Caki2 (cell line): ENCODE data around the gene ITPR3. TPM values are rescaled to one million over a fixed set of nuclear protein-coding genes. Genes with fewer than 3 reads are reported as not detected.

Source experiments
- DNase-seq: peaks from one replicate; pipeline ENCODE4 v3.0.0-alpha.2; 2015; ENCODE audit warnings: low read depth
- in situ Hi-C: cut with HindIII; loops from 2 replicates; pipeline ENCODE4 v1.10.0; 2016; ENCODE audit warnings: low sequenced_read_pairs, low pct_unique_long_range_greater_than_20kb, mixed read lengths
- total RNA-seq: library from RNA; depleted of rRNA; stranded (reverse); fragments of >200 nt; shearing (Covaris generic); gene quantifications from 2 replicates; pipeline ENCODE4 v1.2.3, GENCODE V29; 2014; ENCODE audit warnings: low replicate concordance; rRNA removed

ITPR3 gene
- total RNA-seq: 59.3 and 60.1 TPM in 2 replicates

DNA sequence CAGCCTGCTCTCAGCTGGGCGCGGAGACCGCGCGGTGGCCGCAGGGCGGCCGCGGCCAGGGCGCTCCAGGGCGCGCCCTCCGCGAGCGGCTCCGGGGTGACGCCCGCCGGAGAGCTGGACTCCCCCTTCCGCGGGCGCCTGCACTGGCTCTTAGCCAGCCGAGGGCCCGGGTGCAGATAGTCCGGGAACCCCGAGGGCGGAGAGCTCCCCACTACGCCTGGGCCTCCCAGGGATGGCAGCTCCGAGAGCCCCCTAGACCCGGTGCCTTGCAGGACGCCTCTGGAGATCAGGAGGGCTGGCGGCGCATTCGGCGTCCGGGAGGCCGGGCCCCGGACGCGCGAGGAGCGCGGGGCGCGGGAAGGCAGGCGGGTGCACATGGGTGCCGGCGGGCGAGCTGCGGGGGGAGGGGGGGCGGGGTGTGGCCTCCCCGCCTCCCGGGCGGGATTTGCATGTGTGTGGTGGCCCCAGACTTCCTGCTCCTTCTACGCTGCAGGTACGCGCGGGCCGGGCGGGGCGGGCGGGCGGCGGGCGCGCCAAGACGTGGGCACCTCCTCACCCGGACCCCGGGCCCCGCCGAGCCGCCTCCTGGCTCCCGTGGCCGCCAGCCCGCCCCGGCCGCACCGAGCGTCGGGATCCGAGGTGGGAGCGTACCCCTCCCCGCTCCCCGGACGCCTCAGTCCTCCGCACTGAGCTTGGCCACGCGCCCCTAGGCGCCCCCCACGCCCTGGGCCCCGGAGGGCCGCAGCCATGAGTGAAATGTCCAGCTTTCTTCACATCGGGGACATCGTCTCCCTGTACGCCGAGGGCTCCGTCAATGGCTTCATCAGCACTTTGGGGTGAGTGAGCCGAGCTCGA, at the start of gene ITPR3:
Gene ITPR3, plus strand, starts transcription at position 467 of the 855 bp plus-strand sequence. Its CDS starts 281 bp downstream, at position 748.
- in situ Hi-C loops: no loop called here
- DNase-seq: peak; percentile 84

GRCh38 chr6:33571637-33572316, 49.3 kb upstream of the ITPR3 start:
- no peak for DNase-seq
- in situ Hi-C loops: no loop called here

- no peak for DNase-seq
- in situ Hi-C loops: no loop called here
These were observed 45.9 kb upstream of the ITPR3 start for GRCh38 chr6:33575211-33575610.

DNA sequence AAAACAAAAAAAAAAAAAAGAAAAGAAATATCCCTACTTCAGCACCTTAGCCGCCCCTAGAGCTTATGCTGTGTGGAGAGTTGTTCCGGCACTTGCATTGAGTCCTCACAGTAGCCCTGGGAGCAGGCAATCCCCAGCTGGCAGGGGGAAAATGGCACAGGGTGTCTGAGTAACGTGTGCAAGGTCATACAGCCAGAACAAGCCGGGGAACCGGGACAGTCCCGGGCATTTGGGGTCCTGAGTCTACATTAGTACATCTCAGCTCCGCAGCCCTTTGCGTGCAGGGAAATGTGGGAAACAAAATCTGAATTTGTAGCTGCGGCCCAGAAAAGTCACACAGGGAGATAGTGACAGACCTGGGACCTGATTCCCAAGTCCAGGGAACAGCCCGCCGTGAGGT, 44.5 kb upstream of the ITPR3 start:
- in situ Hi-C loops: no loop called here
- DNase-seq: no peak

- in situ Hi-C loops: no loop called here
- peak; percentile 97 for DNase-seq
These were observed 44.0 kb upstream of the ITPR3 start for GRCh38 chr6:33577106-33577535.

DNA sequence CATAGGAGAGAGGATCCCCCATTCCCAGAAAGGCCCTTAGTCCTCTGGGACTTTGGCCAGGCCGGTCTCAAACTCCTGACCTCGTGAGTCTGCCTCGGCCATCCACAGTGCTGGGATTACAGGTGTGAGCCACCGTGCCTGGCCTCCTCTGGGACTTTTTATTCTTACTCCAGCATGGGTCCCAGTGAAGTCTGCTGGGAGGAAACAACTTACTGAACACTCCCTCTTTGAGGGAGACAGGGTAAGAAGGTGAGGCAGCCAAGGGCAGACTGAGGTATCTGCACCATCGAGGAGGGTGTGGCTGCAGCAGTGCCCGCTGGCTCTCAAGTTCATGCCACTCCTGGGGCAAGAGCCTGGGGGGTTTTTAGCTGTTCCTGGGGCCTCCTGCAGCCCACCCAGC, 43.4 kb upstream of the ITPR3 start:
- no peak for DNase-seq
- in situ Hi-C loops: no loop called here

DNA sequence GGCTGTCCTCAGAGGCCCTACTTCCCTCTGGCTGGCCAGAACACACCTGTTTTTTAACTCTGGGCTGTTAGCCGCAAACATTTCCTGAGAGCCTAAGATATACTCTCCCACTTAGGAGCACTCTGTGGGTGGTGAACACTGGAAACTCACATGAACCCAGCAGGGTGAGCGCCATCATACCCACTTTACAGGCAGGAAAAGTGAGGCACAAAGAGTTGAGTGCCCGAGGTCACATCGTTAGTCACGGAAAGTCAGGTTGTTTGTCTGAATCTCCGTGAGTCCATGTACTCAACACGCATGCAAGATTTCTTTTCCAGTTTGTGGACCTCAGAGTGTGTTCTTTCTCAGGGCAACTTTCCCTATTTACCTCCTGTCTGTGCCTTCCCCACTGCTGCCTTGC, 43.0 kb upstream of the ITPR3 start:
- DNase-seq: no peak
- in situ Hi-C loops: no loop called here

GRCh38 chr6:33578588-33579011, 42.5 kb upstream of the ITPR3 start:
- in situ Hi-C loops: no loop called here
- no peak for DNase-seq

DNA sequence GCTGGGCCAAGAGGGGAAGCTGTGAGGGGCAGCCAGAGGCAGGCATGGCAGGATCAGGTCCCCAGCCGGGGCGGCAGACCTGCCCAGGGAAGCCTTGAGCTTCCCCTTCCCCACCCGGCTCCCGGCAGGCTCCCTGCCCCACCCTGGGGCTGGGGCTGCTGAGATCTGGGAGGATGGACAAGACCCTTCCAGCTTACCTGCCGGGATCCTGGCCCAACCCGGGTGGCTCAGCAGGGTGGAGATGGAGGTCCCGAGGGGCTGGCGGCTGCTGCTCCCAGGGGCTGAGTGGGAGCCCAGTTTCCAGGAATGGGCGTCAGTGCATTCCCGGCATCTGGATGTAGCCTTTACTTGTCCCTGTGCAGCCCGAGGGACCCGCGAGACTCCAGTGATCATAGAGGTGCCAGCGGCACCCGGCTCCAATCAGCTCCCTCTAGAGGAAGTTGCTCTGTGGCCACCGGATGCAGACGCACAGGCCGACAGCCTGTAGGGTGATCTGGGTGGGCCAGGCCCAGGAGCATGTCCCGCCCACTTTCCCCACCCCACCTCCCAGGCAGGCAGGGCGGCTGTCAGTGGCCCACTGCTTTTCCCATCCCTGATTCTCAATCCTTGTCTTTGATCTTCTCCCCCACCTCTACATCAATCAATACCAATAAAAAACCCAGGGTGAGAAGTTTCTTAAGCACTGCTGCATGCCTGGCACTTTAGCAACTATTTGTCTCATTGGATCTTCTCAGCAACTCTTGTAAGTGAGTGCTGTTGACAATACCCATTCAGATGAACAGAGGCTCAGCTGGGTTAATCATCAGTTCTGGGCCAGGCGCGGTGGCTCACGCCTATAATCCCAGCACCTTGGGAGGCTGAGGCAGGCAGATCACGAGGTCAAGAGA, 41.1 kb upstream of the ITPR3 start, which contains the start of gene BAK1:
Gene BAK1, minus strand, starts transcription at position 449 of the 887 bp plus-strand sequence. CDS start 2,672 bp downstream, outside the sequence.
- in situ Hi-C loops: no loop called here
- DNase-seq: peak; percentile 92

GRCh38 chr6:33581186-33581585, 39.9 kb upstream of the ITPR3 start:
- in situ Hi-C loops: no loop called here
- DNase-seq: no peak

DNA sequence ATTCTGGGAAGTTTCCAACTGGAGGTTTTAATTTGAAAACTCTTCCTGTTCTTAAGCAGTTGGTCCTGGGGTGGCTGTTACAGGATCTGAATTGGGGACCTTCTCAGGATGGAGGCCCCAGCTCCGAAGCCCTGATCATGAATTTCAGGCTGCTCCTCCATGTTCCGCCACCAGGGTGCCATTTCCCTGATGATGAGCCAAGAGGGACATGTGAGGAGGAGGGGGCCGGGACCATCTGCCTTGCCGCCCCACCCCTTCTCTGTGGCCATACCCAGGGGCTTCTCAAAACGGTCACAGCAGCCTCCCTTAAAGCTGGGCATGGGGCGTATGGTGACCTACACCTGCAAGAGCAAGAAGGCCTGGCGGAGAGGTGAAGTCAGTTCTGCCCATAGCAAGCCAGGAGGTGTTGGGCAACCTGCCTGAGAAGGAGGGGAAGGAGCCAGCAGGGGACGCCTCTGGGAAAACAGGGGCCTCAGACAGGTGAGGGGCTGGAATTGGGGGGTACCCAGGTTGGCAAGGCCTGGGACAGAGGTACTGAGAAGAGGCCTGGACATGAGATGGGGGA, 37.4 kb upstream of the ITPR3 start:
- DNase-seq: no peak
- in situ Hi-C loops: no loop called here

- in situ Hi-C loops: no loop called here
- no peak for DNase-seq
These were observed 36.3 kb upstream of the ITPR3 start for GRCh38 chr6:33584700-33585402.

GRCh38 chr6:33585403-33586107, 35.6 kb upstream of the ITPR3 start:
- in situ Hi-C loops: no loop called here
- DNase-seq: peak; percentile 76

- in situ Hi-C loops: no loop called here
- DNase-seq: no peak
These were observed 34.9 kb upstream of the ITPR3 start for GRCh38 chr6:33586108-33586640.

- DNase-seq: no peak
- in situ Hi-C loops: no loop called here
These were observed 33.6 kb upstream of the ITPR3 start for GRCh38 chr6:33587529-33587928.

- in situ Hi-C loops: no loop called here
- no peak for DNase-seq
These were observed 32.2 kb upstream of the ITPR3 start for GRCh38 chr6:33588894-33589293.

GRCh38 chr6:33589392-33589730, 31.8 kb upstream of the ITPR3 start:
- DNase-seq: no peak
- in situ Hi-C loops: no loop called here
